ENCODE measurements around the gene EGFL6.

The EGFL6 gene

GRCh38 chrX:13650318-13650717 lies 80.9 kb downstream of the EGFL6 start:
- Histone ChIP-seq H3F3A (ENCODE audit: control insufficient read depth, insufficient read depth) (no peaks in the 10 kb centered on the region), H3K4me1 (ENCODE audit: control insufficient read depth, low read length) (peaks cover 22% of the 10 kb centered on the region), H3K9me3 (ENCODE audit: control insufficient read depth, insufficient read depth, low read length) (no peaks in the 10 kb centered on the region), H3K4me3 (ENCODE audit: low read length) (no peak overlapping the region), H3K27ac (ENCODE audit: low read depth, low read length) (no peak overlapping the region), H3K36me3 (ENCODE audit: control insufficient read depth, low read length) (no peaks in the 10 kb centered on the region), H3K4me2 (ENCODE audit: low read length) (no peak overlapping the region), H3K27me3 (ENCODE audit: control insufficient read depth, low read length) (no peaks in the 10 kb centered on the region), H3K79me2 (ENCODE audit: control insufficient read depth, low read length) (peaks cover 19% of the 10 kb centered on the region), H4K20me1 (ENCODE audit: control insufficient read depth, insufficient read depth, low read depth, low read length) (no peaks in the 10 kb centered on the region), H3K9me2 (replicated peaks; ENCODE audit: control insufficient read depth, low read length) (no peaks in the 10 kb centered on the region)
- TF ChIP-seq CTCF (IDR thresholded peaks at IDR 0.05; ENCODE audit: low read depth, low read length, poor library complexity, severe bottlenecking), result no peak
- TF ChIP-seq EZH2phosphoT487 (IDR thresholded peaks at IDR 0.05; ENCODE audit: borderline replicate concordance, low read length), result no peak

- Histone ChIP-seq H3K4me3 (ENCODE audit: low read length) (no peak overlapping the region), H3K9me3 (ENCODE audit: control insufficient read depth, insufficient read depth, low read length) (no peaks in the 10 kb centered on the region), H3F3A (ENCODE audit: control insufficient read depth, insufficient read depth) (no peaks in the 10 kb centered on the region), H3K9me2 (replicated peaks; ENCODE audit: control insufficient read depth, low read length) (no peaks in the 10 kb centered on the region), H4K20me1 (ENCODE audit: control insufficient read depth, insufficient read depth, low read depth, low read length) (no peaks in the 10 kb centered on the region), H3K4me1 (ENCODE audit: control insufficient read depth, low read length) (peaks cover 24% of the 10 kb centered on the region), H3K36me3 (ENCODE audit: control insufficient read depth, low read length) (no peaks in the 10 kb centered on the region; the same call in 1 of the 2 replicates), H3K4me2 (ENCODE audit: low read length) (no peak overlapping the region), H3K79me2 (ENCODE audit: control insufficient read depth, low read length) (peaks cover 19% of the 10 kb centered on the region), H3K27ac (ENCODE audit: low read depth, low read length) (no peak overlapping the region), H3K27me3 (ENCODE audit: control insufficient read depth, low read length) (no peaks in the 10 kb centered on the region)
- TF ChIP-seq CTCF (IDR thresholded peaks at IDR 0.05; ENCODE audit: low read depth, low read length, poor library complexity, severe bottlenecking), result no peak
- no peak for TF ChIP-seq EZH2phosphoT487 (IDR thresholded peaks at IDR 0.05; ENCODE audit: borderline replicate concordance, low read length)
Measured at GRCh38 chrX:13651150-13651549, 81.7 kb downstream of the EGFL6 start.

GRCh38 chrX:13652287-13652793 lies 82.9 kb downstream of the EGFL6 start:
- Histone ChIP-seq H3K36me3 (ENCODE audit: control insufficient read depth, low read length) (no peaks in the 10 kb centered on the region; the same call in 1 of the 2 replicates), H3K4me1 (ENCODE audit: control insufficient read depth, low read length) (peaks cover 24% of the 10 kb centered on the region), H3K9me3 (ENCODE audit: control insufficient read depth, insufficient read depth, low read length) (no peaks in the 10 kb centered on the region), H3K27me3 (ENCODE audit: control insufficient read depth, low read length) (no peaks in the 10 kb centered on the region), H3F3A (ENCODE audit: control insufficient read depth, insufficient read depth) (no peaks in the 10 kb centered on the region), H3K4me2 (ENCODE audit: low read length) (peak overlapping the region; percentile 68), H3K9me2 (replicated peaks; ENCODE audit: control insufficient read depth, low read length) (no peaks in the 10 kb centered on the region), H3K27ac (ENCODE audit: low read depth, low read length) (no peak overlapping the region), H3K79me2 (ENCODE audit: control insufficient read depth, low read length) (peaks cover 19% of the 10 kb centered on the region), H3K4me3 (ENCODE audit: low read length) (peak overlapping the region; percentile 92), H4K20me1 (ENCODE audit: control insufficient read depth, insufficient read depth, low read depth, low read length) (no peaks in the 10 kb centered on the region)
- TF ChIP-seq CTCF (IDR thresholded peaks at IDR 0.05; ENCODE audit: low read depth, low read length, poor library complexity, severe bottlenecking) (no peak), EZH2phosphoT487 (IDR thresholded peaks at IDR 0.05; ENCODE audit: borderline replicate concordance, low read length) (no peak)

Data from DOHH2 (cell line).